GM12801 (cell line): ENCODE results near the gene LETM1.

ENCODE experiments used
- CTCF ChIP-seq: IDR thresholded peaks from one replicate; pipeline ENCODE4 v1.5.1; 2011; ENCODE audit warnings: control low read depth; ENCODE audit not compliant: insufficient read length; ENCODE audit errors: extremely low read depth

The LETM1 gene

GRCh38 chr4:1856071-1856942 is at the start of gene LETM1:
Gene LETM1, minus strand, starts transcription at chr4:1856156. Its CDS starts 206 bp downstream, at chr4:1855950.
- no peak for TF ChIP-seq CTCF

GRCh38 chr4:1904042-1904441 is 48.1 kb upstream of the LETM1 start:
- TF ChIP-seq CTCF: no peak

- no peak for TF ChIP-seq CTCF
Measured at GRCh38 chr4:1903035-1903434, 47.1 kb upstream of the LETM1 start.

GRCh38 chr4:1902243-1902642 is 46.3 kb upstream of the LETM1 start:
- TF ChIP-seq CTCF: no peak

GRCh38 chr4:1901127-1901526 is 45.2 kb upstream of the LETM1 start:
- TF ChIP-seq CTCF: no peak

GRCh38 chr4:1900624-1901023 is 44.7 kb upstream of the LETM1 start:
- no peak for TF ChIP-seq CTCF

- no peak for TF ChIP-seq CTCF
Measured at GRCh38 chr4:1900087-1900433, 44.1 kb upstream of the LETM1 start.
